ENCODE data around the gene RNF224. TPM values are rescaled to one million over a fixed set of nuclear protein-coding genes. Genes with fewer than 3 reads are reported as not detected.

The RNF224 gene
- polyA plus RNA-seq, 1 donor (not counting 4 experiments of a cell fraction or from before 2014, with no cell fraction given) = not detected

- peaks cover 23% of the 10 kb centered on the region for H3K4me1 ChIP-seq (ENCODE audit: control insufficient read depth, extremely low read depth, insufficient read depth, low read length)
- H3K9ac ChIP-seq (ENCODE audit: control insufficient read depth, extremely low read depth, insufficient read depth, low read length) = no peak overlapping the region
- H2AFZ ChIP-seq (ENCODE audit: control insufficient read depth, low read length) = no peak overlapping the region
- no peak overlapping the region for H3K4me3 ChIP-seq (ENCODE audit: control insufficient read depth in 2 of 3, extremely low read depth in 1 of 3, insufficient read depth in 2 of 3, low read depth in 1 of 3, low read length in 3 of 3)
- H3K27me3 ChIP-seq (ENCODE audit: control insufficient read depth, extremely low read depth, insufficient read depth, low read length) = no peaks in the 10 kb centered on the region
- H3K9me3 ChIP-seq (ENCODE audit: control insufficient read depth, low read depth, low read length) = no peaks in the 10 kb centered on the region
- dilution Hi-C loops (cut with MboI; ENCODE audit: extremely low pct_ligation_motif_present, low sequenced_read_pairs) = no loop called here
- H3K9me1 ChIP-seq (ENCODE audit: control insufficient read depth, extremely low read depth, insufficient read depth, low read length) = no peaks in the 10 kb centered on the region
- H3K4me2 ChIP-seq (ENCODE audit: control insufficient read depth, extremely low read depth, insufficient read depth, low read depth, low read length) = no peak overlapping the region
- TF ChIP-seq CTCF (optimal IDR thresholded peaks at IDR 0.05 in 1 of 3, IDR thresholded peaks at IDR 0.05 in 1 of 3, conservative IDR thresholded peaks at IDR 0.05 in 1 of 3; ENCODE audit: extremely low read depth in 1 of 3, insufficient read depth in 2 of 3, low read length in 3 of 3) (no peak), EZH2 (IDR thresholded peaks at IDR 0.05; ENCODE audit: low read length) (no peak)
- H3K27ac ChIP-seq (ENCODE audit: control insufficient read depth, insufficient read depth, low read length) = no peak overlapping the region
- H3K79me2 ChIP-seq (ENCODE audit: control insufficient read depth, insufficient read depth, low read length) = peaks cover 47% of the 10 kb centered on the region
- no peak for DNase-seq (ENCODE audit: low read depth, low spot score)
- FAIRE-seq = no peak
- H3K36me3 ChIP-seq (ENCODE audit: control insufficient read depth in 2 of 2, extremely low read depth in 1 of 2, insufficient read depth in 2 of 2, low read length in 2 of 2) = peaks cover 24 to 25% of the 10 kb centered on the region in 2 experiments
- H4K20me1 ChIP-seq (ENCODE audit: control insufficient read depth, extremely low read depth, insufficient read depth, low read length) = no peaks in the 10 kb centered on the region
These were observed 40.9 kb upstream of the RNF224 start for GRCh38 chr9:137186385-137186784.

GRCh38 chr9:137187386-137187785 is 39.9 kb upstream of the RNF224 start:
- no peaks in the 10 kb centered on the region for H3K9me1 ChIP-seq (ENCODE audit: control insufficient read depth, extremely low read depth, insufficient read depth, low read length)
- TF ChIP-seq CTCF (optimal IDR thresholded peaks at IDR 0.05 in 1 of 3, IDR thresholded peaks at IDR 0.05 in 1 of 3, conservative IDR thresholded peaks at IDR 0.05 in 1 of 3; ENCODE audit: extremely low read depth in 1 of 3, insufficient read depth in 2 of 3, low read length in 3 of 3) = no peak
- TF ChIP-seq EZH2 (IDR thresholded peaks at IDR 0.05; ENCODE audit: low read length) = no peak
- H3K4me3 ChIP-seq (ENCODE audit: control insufficient read depth in 2 of 3, extremely low read depth in 1 of 3, insufficient read depth in 2 of 3, low read depth in 1 of 3, low read length in 3 of 3) = peak overlapping the region; percentile 88 to 96 (median 90)
- no peak overlapping the region for H2AFZ ChIP-seq (ENCODE audit: control insufficient read depth, low read length)
- peaks cover 47% of the 10 kb centered on the region for H3K79me2 ChIP-seq (ENCODE audit: control insufficient read depth, insufficient read depth, low read length)
- dilution Hi-C loops (cut with MboI; ENCODE audit: extremely low pct_ligation_motif_present, low sequenced_read_pairs) = no loop called here
- no peaks in the 10 kb centered on the region for H4K20me1 ChIP-seq (ENCODE audit: control insufficient read depth, extremely low read depth, insufficient read depth, low read length)
- peak overlapping the region; percentile 92 for H3K9ac ChIP-seq (ENCODE audit: control insufficient read depth, extremely low read depth, insufficient read depth, low read length)
- H3K4me1 ChIP-seq (ENCODE audit: control insufficient read depth, extremely low read depth, insufficient read depth, low read length) = peaks cover 23% of the 10 kb centered on the region
- peak overlapping the region; percentile 89 for H3K27ac ChIP-seq (ENCODE audit: control insufficient read depth, insufficient read depth, low read length)
- no peaks in the 10 kb centered on the region for H3K27me3 ChIP-seq (ENCODE audit: control insufficient read depth, extremely low read depth, insufficient read depth, low read length)
- DNase-seq (ENCODE audit: low read depth, low spot score) (no peak), FAIRE-seq (no peak)
- H3K9me3 ChIP-seq (ENCODE audit: control insufficient read depth, low read depth, low read length) = no peaks in the 10 kb centered on the region
- peaks cover 23 to 28% of the 10 kb centered on the region in 2 experiments for H3K36me3 ChIP-seq (ENCODE audit: control insufficient read depth in 2 of 2, extremely low read depth in 1 of 2, insufficient read depth in 2 of 2, low read length in 2 of 2)
- peak overlapping the region; percentile 97 for H3K4me2 ChIP-seq (ENCODE audit: control insufficient read depth, extremely low read depth, insufficient read depth, low read depth, low read length)
